ENCODE measurements around the gene ING2. TPM values are rescaled to one million over a fixed set of nuclear protein-coding genes. Genes with fewer than 3 reads are reported as not detected.

ING2 gene
- total RNA-seq, 1 experiment from 2014 or later = 15.8 TPM

- CTCF ChIA-PET = no interaction called here
- POLR2A ChIA-PET (ENCODE audit: low non-redundant PET) = no interaction called here
- no peak for DNase-seq (ENCODE audit: low spot score)
- peaks cover 28% of the 10 kb centered on the region for H3K36me3 ChIP-seq (ENCODE audit: insufficient read depth, low read length, poor library complexity, severe bottlenecking)
- no peaks in the 10 kb centered on the region for H3K9me3 ChIP-seq (ENCODE audit: low read depth, low read length, poor library complexity, severe bottlenecking)
- H3K4me1 ChIP-seq (ENCODE audit: insufficient read depth, low read length, poor library complexity, severe bottlenecking) = peaks cover 1% of the 10 kb centered on the region
- TF ChIP-seq CTCF (conservative IDR thresholded peaks at IDR 0.05; ENCODE audit: low read depth, low read length) = no peak
- TF ChIP-seq EZH2 (IDR thresholded peaks at IDR 0.05; ENCODE audit: borderline replicate concordance, low read depth, low read length, poor library complexity, severe bottlenecking) = no peak
- H3K4me3 ChIP-seq (ENCODE audit: low read depth, low read length, poor library complexity, severe bottlenecking) = no peak overlapping the region
- no peaks in the 10 kb centered on the region for H3K27me3 ChIP-seq (replicated peaks; ENCODE audit: insufficient read depth, low read depth, low read length, poor library complexity)
- no peak overlapping the region for H3K27ac ChIP-seq (ENCODE audit: low read depth, low read length, poor library complexity, severe bottlenecking)
- intact Hi-C loops (cut with micrococcal nuclease; ENCODE audit: unreplicated experiment) = no loop called here
- BruUV-seq (replicated peaks) = no TSS peak
These were observed 3.3 kb downstream of the ING2 start for GRCh38 chr4:183507925-183508696.

GRCh38 chr4:183508697-183509335, 4.0 kb downstream of the ING2 start:
- no peak for DNase-seq (ENCODE audit: low spot score)
- no peak overlapping the region for H3K4me3 ChIP-seq (ENCODE audit: low read depth, low read length, poor library complexity, severe bottlenecking)
- no peaks in the 10 kb centered on the region for H3K27me3 ChIP-seq (replicated peaks; ENCODE audit: insufficient read depth, low read depth, low read length, poor library complexity)
- TF ChIP-seq EZH2 (IDR thresholded peaks at IDR 0.05; ENCODE audit: borderline replicate concordance, low read depth, low read length, poor library complexity, severe bottlenecking) = no peak
- TF ChIP-seq CTCF (conservative IDR thresholded peaks at IDR 0.05; ENCODE audit: low read depth, low read length) = no peak
- no peaks in the 10 kb centered on the region for H3K9me3 ChIP-seq (ENCODE audit: low read depth, low read length, poor library complexity, severe bottlenecking)
- ChIA-PET POLR2A (ENCODE audit: low non-redundant PET) (no interaction called here), CTCF (no interaction called here)
- no peaks in the 10 kb centered on the region for H3K4me1 ChIP-seq (ENCODE audit: insufficient read depth, low read length, poor library complexity, severe bottlenecking)
- no TSS peak for BruUV-seq (replicated peaks)
- peaks cover 28% of the 10 kb centered on the region for H3K36me3 ChIP-seq (ENCODE audit: insufficient read depth, low read length, poor library complexity, severe bottlenecking)
- no peak overlapping the region for H3K27ac ChIP-seq (ENCODE audit: low read depth, low read length, poor library complexity, severe bottlenecking)
- intact Hi-C loops (cut with micrococcal nuclease; ENCODE audit: unreplicated experiment) = no loop called here

GRCh38 chr4:183515411-183515810, 10.6 kb downstream of the ING2 start:
- H3K4me1 ChIP-seq (ENCODE audit: insufficient read depth, low read length, poor library complexity, severe bottlenecking) = no peaks in the 10 kb centered on the region
- no peak for DNase-seq (ENCODE audit: low spot score)
- no peak overlapping the region for H3K27ac ChIP-seq (ENCODE audit: low read depth, low read length, poor library complexity, severe bottlenecking)
- H3K27me3 ChIP-seq (replicated peaks; ENCODE audit: insufficient read depth, low read depth, low read length, poor library complexity) = no peaks in the 10 kb centered on the region
- H3K9me3 ChIP-seq (ENCODE audit: low read depth, low read length, poor library complexity, severe bottlenecking) = no peaks in the 10 kb centered on the region
- no TSS peak for BruUV-seq (replicated peaks)
- POLR2A ChIA-PET (ENCODE audit: low non-redundant PET) = no interaction called here
- intact Hi-C loops (cut with micrococcal nuclease; ENCODE audit: unreplicated experiment) = no loop called here
- CTCF ChIA-PET = no interaction called here
- TF ChIP-seq EZH2 (IDR thresholded peaks at IDR 0.05; ENCODE audit: borderline replicate concordance, low read depth, low read length, poor library complexity, severe bottlenecking) (no peak), CTCF (conservative IDR thresholded peaks at IDR 0.05; ENCODE audit: low read depth, low read length) (no peak)
- H3K36me3 ChIP-seq (ENCODE audit: insufficient read depth, low read length, poor library complexity, severe bottlenecking) = peaks cover 24% of the 10 kb centered on the region
- H3K4me3 ChIP-seq (ENCODE audit: low read depth, low read length, poor library complexity, severe bottlenecking) = no peak overlapping the region
